ENCODE results near the gene IGFLR1.

- TF ChIP-seq, protein P1, sequence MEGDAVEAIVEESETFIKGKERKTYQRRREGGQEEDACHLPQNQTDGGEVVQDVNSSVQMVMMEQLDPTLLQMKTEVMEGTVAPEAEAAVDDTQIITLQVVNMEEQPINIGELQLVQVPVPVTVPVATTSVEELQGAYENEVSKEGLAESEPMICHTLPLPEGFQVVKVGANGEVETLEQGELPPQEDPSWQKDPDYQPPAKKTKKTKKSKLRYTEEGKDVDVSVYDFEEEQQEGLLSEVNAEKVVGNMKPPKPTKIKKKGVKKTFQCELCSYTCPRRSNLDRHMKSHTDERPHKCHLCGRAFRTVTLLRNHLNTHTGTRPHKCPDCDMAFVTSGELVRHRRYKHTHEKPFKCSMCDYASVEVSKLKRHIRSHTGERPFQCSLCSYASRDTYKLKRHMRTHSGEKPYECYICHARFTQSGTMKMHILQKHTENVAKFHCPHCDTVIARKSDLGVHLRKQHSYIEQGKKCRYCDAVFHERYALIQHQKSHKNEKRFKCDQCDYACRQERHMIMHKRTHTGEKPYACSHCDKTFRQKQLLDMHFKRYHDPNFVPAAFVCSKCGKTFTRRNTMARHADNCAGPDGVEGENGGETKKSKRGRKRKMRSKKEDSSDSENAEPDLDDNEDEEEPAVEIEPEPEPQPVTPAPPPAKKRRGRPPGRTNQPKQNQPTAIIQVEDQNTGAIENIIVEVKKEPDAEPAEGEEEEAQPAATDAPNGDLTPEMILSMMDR (IDR thresholded peaks at IDR 0.05): peak in 1 of 7 experiments; percentile 19
- TF ChIP-seq POLR2A (IDR thresholded peaks at IDR 0.05) (peak in 1 of 4 donors; percentile 6), POLR2AphosphoS5 (IDR thresholded peaks at IDR 0.05) (peak; percentile 61 to 89 (median 82))
These were observed 3.3 kb upstream of the IGFLR1 start, which contains the start of the genes PSENEN and U2AF1L4 for GRCh38 chr19:35745328-35746086.
